ENCODE measurements around the gene EGLN2.
"Not testable (repeated sequence)": the region's sequence is repeated elsewhere in the genome, so short reads cannot be mapped to it uniquely, and the experiment has no call there.

EGLN2 gene

DNA sequence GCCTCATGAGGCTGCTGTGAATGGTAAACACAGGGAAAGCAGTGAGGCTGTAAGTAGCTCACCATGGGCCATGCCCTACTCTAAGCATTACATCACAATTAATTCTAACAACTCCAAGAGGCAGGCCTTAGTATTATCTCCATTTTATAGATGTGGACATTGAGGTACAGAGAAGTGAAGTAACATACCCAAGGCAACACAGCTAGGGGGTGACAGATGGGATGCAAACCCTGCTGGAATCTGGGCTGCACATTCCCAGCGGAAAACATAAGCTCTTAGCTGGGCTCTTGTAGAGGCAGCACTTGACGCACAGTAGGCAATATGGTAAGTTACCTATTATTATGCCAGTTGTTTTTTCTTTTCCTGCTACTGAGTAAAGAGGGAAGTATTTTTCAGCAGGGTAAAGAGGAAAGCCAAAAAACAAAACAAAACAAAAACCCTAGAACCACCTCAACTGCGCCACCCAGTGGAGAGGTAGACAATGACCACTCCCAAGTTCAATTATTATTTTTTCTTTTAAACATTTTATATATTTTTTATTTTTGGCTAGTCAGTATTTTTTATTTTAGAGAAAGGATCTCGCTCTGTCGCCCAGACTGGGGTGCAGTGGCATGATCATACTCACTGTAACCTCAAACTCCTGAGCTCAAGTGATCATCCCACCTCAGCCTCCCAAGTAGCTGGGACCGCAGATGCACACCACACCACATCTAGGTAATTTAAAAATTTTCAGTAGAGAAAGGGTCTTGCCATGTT is 20.7 kb downstream of the EGLN2 start:
- peak; percentile 74 for DNase-seq

- no peak for DNase-seq
These were observed 23.2 kb downstream of the EGLN2 start for GRCh38 chr19:40822161-40822560.

GRCh38 chr19:40822704-40823553 is 23.9 kb downstream of the EGLN2 start:
- not testable (repeated sequence) for DNase-seq

GRCh38 chr19:40824916-40825315 is 25.9 kb downstream of the EGLN2 start:
- DNase-seq, result not testable (repeated sequence)

DNA sequence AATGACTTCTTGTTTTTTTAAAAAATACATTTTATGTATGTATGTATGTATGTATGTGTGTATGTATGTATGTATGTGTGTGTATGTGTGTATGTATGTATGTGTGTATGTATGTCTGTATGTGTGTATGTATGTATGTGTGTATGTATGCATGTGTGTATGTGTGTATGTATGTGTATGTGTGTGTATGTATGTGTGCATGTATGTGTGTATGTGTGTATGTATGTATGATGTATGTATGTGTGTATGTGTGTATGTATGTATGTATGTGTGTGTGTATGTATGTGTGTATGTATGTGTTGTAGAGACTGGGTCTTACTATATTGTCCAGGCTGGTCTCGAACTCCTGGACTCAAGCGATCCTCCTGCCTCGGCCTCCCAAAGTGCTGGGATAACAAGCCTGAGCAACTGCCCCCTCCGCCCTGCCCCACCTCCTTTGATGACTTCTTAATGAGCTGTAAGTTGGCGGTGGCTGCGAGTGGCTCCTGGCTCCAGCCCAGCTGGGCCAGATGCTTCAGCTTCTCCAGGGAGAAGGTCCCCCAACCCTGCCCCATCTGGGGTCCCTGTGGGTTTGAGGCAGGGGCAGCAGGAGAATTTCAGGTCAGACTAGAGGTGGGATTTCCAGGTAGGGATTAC is 26.6 kb downstream of the EGLN2 start:
- not testable (repeated sequence) for DNase-seq

DNA sequence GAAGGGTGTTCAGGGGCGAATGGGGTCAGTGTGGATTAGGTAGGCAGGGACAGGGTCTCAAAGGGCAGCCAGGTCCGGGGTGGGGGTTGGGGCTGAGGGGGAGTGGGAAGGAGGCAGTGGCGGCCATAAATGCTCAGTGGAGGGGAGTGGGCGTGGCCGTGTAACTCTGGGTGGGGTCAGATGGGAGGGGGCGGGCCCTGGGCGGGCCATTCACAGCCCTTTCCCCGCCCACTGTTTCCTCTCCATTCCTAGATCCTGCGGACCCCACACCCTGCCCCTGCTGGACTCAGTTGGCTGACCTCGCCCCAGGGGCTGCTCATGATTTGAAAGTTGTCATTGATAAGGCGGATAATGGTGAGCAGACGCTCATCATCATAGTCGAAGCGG is 27.3 kb downstream of the EGLN2 start:
- not testable (repeated sequence) for DNase-seq

DNA sequence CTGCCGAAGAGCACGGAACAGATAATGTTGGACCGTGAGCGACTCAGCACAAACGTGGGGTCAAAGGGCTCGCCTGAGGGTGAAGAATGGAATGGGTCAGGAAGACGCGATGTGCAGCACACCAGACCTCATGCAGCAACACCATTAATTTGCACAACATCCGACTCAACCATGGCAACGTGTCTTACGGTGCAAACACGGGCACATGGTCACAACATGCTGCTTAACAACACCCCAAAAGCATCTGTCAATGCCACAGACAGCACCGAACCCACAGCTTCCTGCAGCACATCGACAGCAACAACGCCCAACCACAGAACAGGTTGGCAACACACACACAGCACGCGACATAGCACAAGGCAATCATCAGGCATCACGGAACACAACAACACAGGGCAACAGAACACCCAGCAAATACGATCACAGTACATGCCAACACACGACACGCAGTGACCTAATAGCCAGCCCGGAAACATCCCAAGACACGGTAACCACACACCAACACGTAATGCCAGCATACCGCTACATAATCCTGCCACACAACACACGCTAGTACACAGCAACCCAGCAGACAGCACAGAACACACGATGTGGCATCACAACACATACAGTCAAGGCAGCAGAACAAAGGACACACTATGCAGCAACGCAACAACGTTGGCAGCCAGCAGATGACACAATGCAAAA is 27.9 kb downstream of the EGLN2 start:
- peak; percentile 89 for DNase-seq

- DNase-seq, result no peak
These were observed 28.6 kb downstream of the EGLN2 start for GRCh38 chr19:40827386-40828247.

DNA sequence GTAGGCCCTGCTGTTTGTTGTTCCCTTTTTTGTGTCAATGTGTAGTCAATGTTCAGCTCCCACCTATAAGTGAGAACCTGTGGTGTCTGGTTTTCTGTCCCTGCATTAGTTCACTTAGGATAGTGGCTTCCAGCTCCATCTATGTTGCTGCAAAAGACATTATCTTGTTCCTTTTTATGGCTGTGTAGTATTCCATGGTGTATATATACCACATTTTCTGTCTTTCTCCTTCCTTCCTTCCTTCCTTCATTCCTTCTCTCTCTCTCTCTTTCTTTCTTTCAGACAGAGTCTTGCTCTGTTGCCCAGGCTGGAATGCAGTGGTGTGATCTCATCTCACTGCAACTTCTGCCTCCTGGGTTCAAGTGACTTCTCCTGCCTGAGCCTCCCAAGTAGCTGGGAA is 30.2 kb downstream of the EGLN2 start:
- no peak for DNase-seq

DNA sequence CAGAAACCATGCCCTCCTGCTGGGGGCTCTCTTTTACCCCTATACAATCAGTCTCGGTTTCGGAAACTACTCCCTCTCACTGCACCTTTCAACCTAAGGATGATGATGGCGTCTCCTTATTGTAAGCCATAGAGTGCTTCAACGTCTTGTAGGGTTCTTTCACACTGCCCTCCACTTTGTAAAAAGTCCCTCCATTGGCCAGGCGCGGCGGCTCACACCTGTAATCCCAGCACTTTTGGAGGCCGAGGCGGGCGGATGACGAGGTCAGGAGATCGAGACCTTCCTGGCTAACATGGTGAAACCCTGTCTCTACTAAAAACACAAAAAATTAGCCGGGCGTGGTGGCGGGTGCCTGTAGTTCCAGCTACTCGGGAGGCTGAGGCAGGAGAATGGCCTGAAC is 31.8 kb downstream of the EGLN2 start:
- DNase-seq, result not testable (repeated sequence)

- no peak for DNase-seq
These were observed 32.8 kb downstream of the EGLN2 start for GRCh38 chr19:40831502-40832430.

- DNase-seq, result not testable (repeated sequence)
These were observed 33.4 kb downstream of the EGLN2 start for GRCh38 chr19:40832431-40832790.

- DNase-seq, result not testable (repeated sequence)
These were observed 34.9 kb downstream of the EGLN2 start for GRCh38 chr19:40833728-40834533.

- DNase-seq, result no peak
These were observed 37.9 kb downstream of the EGLN2 start for GRCh38 chr19:40836754-40837429.

- DNase-seq, result not testable (repeated sequence)
These were observed 39.5 kb downstream of the EGLN2 start for GRCh38 chr19:40838477-40838876.

- DNase-seq, result not testable (repeated sequence)
These were observed 43.0 kb downstream of the EGLN2 start for GRCh38 chr19:40842012-40842411.

DNA sequence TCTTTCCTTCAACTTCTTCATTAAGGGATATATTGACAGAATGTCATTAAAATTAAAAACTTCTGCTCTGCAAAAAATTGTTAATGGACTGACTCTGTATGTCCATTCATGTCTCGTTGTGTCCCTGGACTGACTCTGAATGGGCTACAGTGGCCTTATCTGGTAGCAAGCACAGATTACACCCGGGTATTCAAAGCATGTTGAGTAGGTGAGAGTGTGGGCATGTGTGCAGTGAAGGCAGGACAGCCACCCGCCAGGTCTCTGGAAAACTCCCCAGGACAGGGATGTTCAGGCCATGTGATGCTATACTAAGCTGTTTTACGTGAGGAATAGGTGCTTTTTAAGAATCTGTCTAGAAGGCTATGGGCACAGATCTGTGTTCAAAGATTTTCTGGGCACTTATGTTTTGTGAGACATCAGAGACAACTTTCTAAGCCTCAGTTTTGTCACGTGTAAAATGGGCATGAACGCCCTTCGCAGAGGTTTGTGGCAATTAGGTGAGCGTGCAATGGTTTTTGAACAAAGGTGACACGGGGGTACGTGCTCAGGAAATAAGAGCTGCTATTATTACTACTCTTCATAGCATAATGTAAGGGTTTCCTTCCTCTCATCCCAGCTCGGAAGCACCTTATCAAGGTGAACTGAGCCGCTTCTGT is 44.1 kb downstream of the EGLN2 start:
- not testable (repeated sequence) for DNase-seq

DNA sequence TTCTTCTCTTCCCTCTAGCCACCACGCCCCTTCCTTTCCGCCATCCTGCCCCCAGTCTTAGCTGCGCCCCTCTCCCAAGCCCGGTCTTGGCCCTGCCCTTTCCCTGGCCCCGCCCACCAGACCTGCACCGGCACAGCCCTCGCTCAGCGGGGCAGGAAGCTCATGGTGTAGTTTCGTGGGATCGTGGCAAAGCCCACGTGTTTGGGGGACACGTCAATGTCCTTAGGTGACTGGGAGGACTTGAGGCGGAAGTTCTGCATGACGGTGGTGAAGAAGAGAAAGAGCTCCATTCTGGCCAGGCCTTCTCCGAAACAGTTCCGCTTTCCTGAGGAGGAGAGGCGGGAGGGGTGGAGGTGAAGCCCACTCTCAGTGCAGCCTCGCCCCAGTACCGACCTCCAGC is 44.7 kb downstream of the EGLN2 start:
- DNase-seq, result peak; percentile 89

- not testable (repeated sequence) for DNase-seq
These were observed 47.7 kb downstream of the EGLN2 start for GRCh38 chr19:40846722-40847121.

Measured in CD4-positive, alpha-beta T cell treated with Interleukin-21 for 1 hour (primary cell).